ENCODE data around the gene OPRPN. TPM values are rescaled to one million over a fixed set of nuclear protein-coding genes. Genes with fewer than 3 reads are reported as not detected.

The OPRPN gene
- total RNA-seq, 2 experiments from 2014 or later, result not detected

DNA sequence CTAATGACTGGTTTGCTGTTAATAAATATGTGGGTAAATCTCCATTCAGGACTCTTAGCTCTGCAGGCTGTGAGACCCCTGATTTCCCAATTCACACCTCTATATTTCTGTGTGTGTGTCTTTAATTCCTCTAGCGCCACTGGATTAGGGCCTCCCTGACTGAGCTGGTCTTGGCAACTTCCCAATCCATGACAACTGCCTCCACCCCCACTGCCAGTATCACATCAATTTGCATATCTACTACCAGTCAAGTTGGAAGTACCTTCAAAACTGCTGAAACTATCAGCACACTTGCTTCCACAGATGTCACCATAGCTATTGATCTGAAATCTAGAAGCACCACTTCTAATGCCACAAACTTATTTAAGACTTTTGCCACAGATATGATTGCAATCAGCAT, 27.6 kb downstream of the OPRPN start:
- H3K27me3 ChIP-seq (ENCODE audit: control insufficient read depth in 1 of 2, insufficient read depth in 2 of 2, low read length in 2 of 2), result no peaks in the 10 kb centered on the region
- intact Hi-C loops (cut with DNase I, micrococcal nuclease), result no loop called here
- no peaks in the 10 kb centered on the region for H3K9me3 ChIP-seq (ENCODE audit: control insufficient read depth in 1 of 2, insufficient read depth in 1 of 2, low read length in 2 of 2)
- no peak overlapping the region for H3K4me3 ChIP-seq (ENCODE audit: low read length)
- Mint-ChIP-seq H3K4me1 (ENCODE audit: low read depth) (no peaks in the 10 kb centered on the region), H3K27me3 (no peaks in the 10 kb centered on the region), H3K36me3 (ENCODE audit: low read depth) (no peaks in the 10 kb centered on the region), H3K27ac (no peak overlapping the region), H3K9me3 (peaks cover 4% of the 10 kb centered on the region), H3K4me3 (no peak overlapping the region)
- H3K36me3 ChIP-seq (ENCODE audit: insufficient read depth, low read length), result no peaks in the 10 kb centered on the region
- CTCF ChIA-PET, result no interaction called here
- ATAC-seq (ENCODE audit: poor library complexity) (no peak), DNase-seq (no peak)
- POLR2A ChIA-PET, result no interaction called here
- no peak overlapping the region for H3K27ac ChIP-seq (ENCODE audit: low read depth in 1 of 2, low read length in 2 of 2)
- TF ChIP-seq, protein P1, sequence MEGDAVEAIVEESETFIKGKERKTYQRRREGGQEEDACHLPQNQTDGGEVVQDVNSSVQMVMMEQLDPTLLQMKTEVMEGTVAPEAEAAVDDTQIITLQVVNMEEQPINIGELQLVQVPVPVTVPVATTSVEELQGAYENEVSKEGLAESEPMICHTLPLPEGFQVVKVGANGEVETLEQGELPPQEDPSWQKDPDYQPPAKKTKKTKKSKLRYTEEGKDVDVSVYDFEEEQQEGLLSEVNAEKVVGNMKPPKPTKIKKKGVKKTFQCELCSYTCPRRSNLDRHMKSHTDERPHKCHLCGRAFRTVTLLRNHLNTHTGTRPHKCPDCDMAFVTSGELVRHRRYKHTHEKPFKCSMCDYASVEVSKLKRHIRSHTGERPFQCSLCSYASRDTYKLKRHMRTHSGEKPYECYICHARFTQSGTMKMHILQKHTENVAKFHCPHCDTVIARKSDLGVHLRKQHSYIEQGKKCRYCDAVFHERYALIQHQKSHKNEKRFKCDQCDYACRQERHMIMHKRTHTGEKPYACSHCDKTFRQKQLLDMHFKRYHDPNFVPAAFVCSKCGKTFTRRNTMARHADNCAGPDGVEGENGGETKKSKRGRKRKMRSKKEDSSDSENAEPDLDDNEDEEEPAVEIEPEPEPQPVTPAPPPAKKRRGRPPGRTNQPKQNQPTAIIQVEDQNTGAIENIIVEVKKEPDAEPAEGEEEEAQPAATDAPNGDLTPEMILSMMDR (IDR thresholded peaks at IDR 0.05), result no peak
- no peaks in the 10 kb centered on the region for H3K4me1 ChIP-seq (ENCODE audit: insufficient read depth, low read length)

DNA sequence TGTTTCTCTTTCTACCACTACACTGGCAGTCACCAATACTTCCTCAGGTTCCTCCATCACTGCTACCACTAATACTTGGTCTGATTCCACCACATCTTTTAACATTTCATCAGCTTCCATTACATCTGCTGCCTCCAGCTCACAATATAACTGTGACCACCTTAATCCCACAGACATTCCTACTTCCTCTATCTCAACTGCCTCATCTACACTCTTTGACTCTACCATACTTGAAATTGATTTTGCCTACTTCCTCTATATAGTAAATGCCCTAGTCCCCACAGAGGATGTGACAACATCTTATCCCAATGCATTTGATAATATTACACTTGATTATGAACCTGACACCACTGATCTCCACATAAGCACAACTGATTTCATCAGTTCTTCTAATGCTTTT, 29.0 kb downstream of the OPRPN start:
- Histone ChIP-seq H3K9me3 (ENCODE audit: control insufficient read depth in 1 of 2, insufficient read depth in 1 of 2, low read length in 2 of 2) (no peaks in the 10 kb centered on the region), H3K27me3 (ENCODE audit: control insufficient read depth in 1 of 2, insufficient read depth in 2 of 2, low read length in 2 of 2) (no peaks in the 10 kb centered on the region), H3K4me3 (ENCODE audit: low read length) (no peak overlapping the region), H3K27ac (ENCODE audit: low read depth in 1 of 2, low read length in 2 of 2) (no peak overlapping the region), H3K36me3 (ENCODE audit: insufficient read depth, low read length) (no peaks in the 10 kb centered on the region), H3K4me1 (ENCODE audit: insufficient read depth, low read length) (no peaks in the 10 kb centered on the region)
- intact Hi-C loops (cut with DNase I, micrococcal nuclease), result no loop called here
- no peaks in the 10 kb centered on the region for H3K36me3 Mint-ChIP-seq (ENCODE audit: low read depth)
- CTCF ChIA-PET, result no interaction called here
- peaks cover 4% of the 10 kb centered on the region for H3K9me3 Mint-ChIP-seq
- TF ChIP-seq, protein P1 (IDR thresholded peaks at IDR 0.05), result no peak
- POLR2A ChIA-PET, result no interaction called here
- no peak for DNase-seq
- no peaks in the 10 kb centered on the region for H3K4me1 Mint-ChIP-seq (ENCODE audit: low read depth)
- no peaks in the 10 kb centered on the region for H3K27me3 Mint-ChIP-seq
- no peak overlapping the region for H3K4me3 Mint-ChIP-seq
- no peak for ATAC-seq (ENCODE audit: poor library complexity)
- no peak overlapping the region for H3K27ac Mint-ChIP-seq

DNA sequence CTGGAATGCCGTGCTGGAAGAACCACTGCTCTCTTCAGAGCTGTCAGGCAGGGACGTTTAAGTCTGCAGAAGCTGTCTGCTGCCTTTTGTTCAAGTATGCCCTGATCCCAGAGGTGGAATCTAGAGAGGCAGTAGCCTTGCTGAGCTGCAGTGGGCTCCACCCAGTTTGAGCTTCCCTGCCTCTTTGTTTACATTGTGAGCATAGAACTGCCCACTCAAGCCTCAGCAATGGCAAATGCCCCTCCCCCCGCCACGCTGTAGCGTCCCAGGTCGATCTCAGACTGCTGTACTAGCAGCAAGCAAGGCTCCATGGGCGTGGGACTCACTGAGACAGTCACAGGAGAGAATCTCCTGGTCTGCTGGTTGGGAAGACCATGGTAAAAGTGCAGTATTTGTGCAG, 39.5 kb downstream of the OPRPN start:
- TF ChIP-seq, protein P1 (IDR thresholded peaks at IDR 0.05), result no peak
- Mint-ChIP-seq H3K4me1 (ENCODE audit: low read depth) (no peaks in the 10 kb centered on the region), H3K27me3 (peaks cover 5% of the 10 kb centered on the region), H3K36me3 (ENCODE audit: low read depth) (no peaks in the 10 kb centered on the region), H3K27ac (no peak overlapping the region), H3K9me3 (peaks cover 2% of the 10 kb centered on the region), H3K4me3 (no peak overlapping the region)
- DNase-seq (no peak), ATAC-seq (ENCODE audit: poor library complexity) (no peak)
- CTCF ChIA-PET, result no interaction called here
- H3K4me1 ChIP-seq (ENCODE audit: insufficient read depth, low read length), result no peaks in the 10 kb centered on the region
- peaks cover 0 to 6% of the 10 kb centered on the region in 2 experiments for H3K9me3 ChIP-seq (ENCODE audit: control insufficient read depth in 1 of 2, insufficient read depth in 1 of 2, low read length in 2 of 2)
- intact Hi-C loops (cut with DNase I, micrococcal nuclease), result no loop called here
- POLR2A ChIA-PET, result no interaction called here
- no peak overlapping the region for H3K27ac ChIP-seq (ENCODE audit: low read depth in 1 of 2, low read length in 2 of 2)
- no peak overlapping the region for H3K4me3 ChIP-seq (ENCODE audit: low read length)
- peaks cover 0 to 3% of the 10 kb centered on the region in 2 experiments for H3K27me3 ChIP-seq (ENCODE audit: control insufficient read depth in 1 of 2, insufficient read depth in 2 of 2, low read length in 2 of 2)
- no peaks in the 10 kb centered on the region for H3K36me3 ChIP-seq (ENCODE audit: insufficient read depth, low read length)

Data from CD4-positive, alpha-beta T cell (primary cell).